HepG2 (cell line): ENCODE measurements around the gene MGAT5. TPM values are rescaled to one million over a fixed set of nuclear protein-coding genes. Genes with fewer than 3 reads are reported as not detected.

Source experiments
- ATAC-seq: fragments of 200-7000 bp; cut with Tn5 transposase; 3 replicates; pipeline ENCODE4 v1.9.1; 2020; ENCODE audit warnings: mild to moderate bottlenecking, moderate library complexity
- BruUV-seq: library from RNA; stranded (reverse); fragments of 400-500 nt; replicated peaks from 2 replicates; lab custom pipeline; 2021; lab: Mats Ljungman, UMichigan
- CTCF ChIA-PET: fragments of 300-600 bp; formaldehyde crosslinking; extraction: SDS; loops from one replicate; lab custom pipeline; 2021; ENCODE audit warnings: low total read pairs, inconsistent platforms, low intra/inter-chr PET ratio; lab: Yijun Ruan, JAX
- POLR2A ChIA-PET: fragments of 350-600 bp; sonication (Branson Sonifier 250); formaldehyde crosslinking; loops from one replicate; lab custom pipeline; 2020; ENCODE audit warnings: antibody characterized with exemption, inconsistent platforms; lab: Yijun Ruan, JAX
- DNase-seq: peaks from one replicate; pipeline ENCODE4 v3.0.0-alpha.2; 2015; ENCODE audit warnings: low spot score
- FAIRE-seq: peaks from 3 replicates; lab custom pipeline; 2011; peaks lifted over from hg19 to GRCh38; lab: Jason Lieb, UNC
- H2AFZ ChIP-seq: one replicate; pipeline ENCODE4 v1.6.1; 2011; ENCODE audit warnings: low read length, inconsistent platforms
- H3K27ac ChIP-seq: fragments of 300-600 bp; 3 replicates; pipeline ENCODE4 v1.8.0; 2011; ENCODE audit warnings: mixed run types, mild to moderate bottlenecking, mixed read lengths, low read length, inconsistent platforms; ENCODE audit not compliant: insufficient read depth; ENCODE audit errors: extremely low read length
- H3K27me3 ChIP-seq, 2 experiments: fragments of 200-600 bp in 1 of 2; 2 replicates in 1 of 2; 3 replicates in 1 of 2; pipeline versions ENCODE4 v1.6.0 to v1.8.0; 2011; ENCODE audit warnings: low read length in 2 of 2, mild to moderate bottlenecking in 2 of 2, moderate library complexity in 2 of 2, inconsistent platforms in 1 of 2; ENCODE audit not compliant: insufficient read depth in 2 of 2, control insufficient read depth in 1 of 2
- H3K36me3 ChIP-seq, 2 experiments: fragments of 200-600 bp in 1 of 2; replicated peaks in 1 of 2; 2 replicates in 1 of 2; 3 replicates in 1 of 2; pipeline versions ENCODE4 v1.5.1 to v1.8.0; 2011; ENCODE audit warnings: low read length in 2 of 2, inconsistent platforms in 1 of 2; ENCODE audit not compliant: insufficient read depth in 2 of 2, control insufficient read depth in 1 of 2
- H3K4me1 ChIP-seq: 2 replicates; pipeline ENCODE4 v1.5.1; 2012; ENCODE audit warnings: low read length, inconsistent platforms; ENCODE audit not compliant: insufficient read depth
- H3K4me2 ChIP-seq: 2 replicates; pipeline ENCODE4 v1.6.0; 2011; ENCODE audit warnings: low read depth, low read length, inconsistent platforms
- H3K4me3 ChIP-seq, 3 experiments: fragments of 200-600 bp in 1 of 3; sonication (generic), shearing (Covaris generic) in 1 of 3; replicated peaks in 1 of 3; 2 replicates each; pipeline ENCODE4 v1.5.1; 2011 to 2016; ENCODE audit warnings: low read length in 3 of 3, inconsistent platforms in 2 of 3, low read depth in 2 of 3, mild to moderate bottlenecking in 2 of 3, control low read depth in 1 of 3, mixed read lengths in 1 of 3; ENCODE audit not compliant: insufficient read depth in 1 of 3
- H3K79me2 ChIP-seq: one replicate; pipeline ENCODE4 v1.6.1; 2011; ENCODE audit warnings: low read length, inconsistent platforms; ENCODE audit not compliant: insufficient read depth
- H3K9ac ChIP-seq: 2 replicates; pipeline ENCODE4 v1.6.0; 2011; ENCODE audit warnings: mild to moderate bottlenecking, low read depth, low read length, inconsistent platforms; ENCODE audit not compliant: insufficient read depth
- H3K9me3 ChIP-seq: 2 replicates; pipeline ENCODE4 v1.5.1; 2012; ENCODE audit warnings: mild to moderate bottlenecking, low read length
- H4K20me1 ChIP-seq: 2 replicates; pipeline ENCODE4 v1.6.0; 2011; ENCODE audit warnings: inconsistent platforms, mild to moderate bottlenecking, low read length, moderate library complexity; ENCODE audit not compliant: insufficient read depth
- FLYWCH1 ChIP-seq: sonication (generic); formaldehyde crosslinking; IDR thresholded peaks from 2 replicates; pipeline ENCODE4 v1.8.1; 2023; ENCODE audit warnings: mild to moderate bottlenecking, missing genetic modification reagents
- GABPB1 ChIP-seq: IDR thresholded peaks from 2 replicates; pipeline ENCODE4 v1.6.1; 2016; ENCODE audit warnings: mild to moderate bottlenecking, missing genetic modification reagents, moderate library complexity, missing compliant biosample characterization
- MEF2D ChIP-seq: sonication (generic); formaldehyde crosslinking; IDR thresholded peaks from 2 replicates; pipeline ENCODE4 v1.5.1; 2020; ENCODE audit warnings: mild to moderate bottlenecking, missing genetic modification reagents
- RELA ChIP-seq: sonication (generic); formaldehyde crosslinking; IDR thresholded peaks from 2 replicates; pipeline ENCODE4 v1.4.0; 2020; ENCODE audit warnings: missing genetic modification reagents
- ZBTB33 ChIP-seq: sonication (generic); formaldehyde crosslinking; IDR thresholded peaks from 2 replicates; pipeline ENCODE4 v1.4.0; 2020; ENCODE audit warnings: missing genetic modification reagents
- ZNF121 ChIP-seq: sonication (generic); formaldehyde crosslinking; IDR thresholded peaks from 2 replicates; pipeline ENCODE4 v1.5.0; 2020; ENCODE audit warnings: mild to moderate bottlenecking, missing genetic modification reagents
- WGBS: methylation state at CpG from one replicate; pipeline ENCODE4 v1.1.6; 2017; ENCODE audit warnings: low lambda C conversion rate; 5-methylcytosine and 5-hydroxymethylcytosine counted together
- in situ Hi-C: cut with HindIII; loops from 2 replicates; pipeline ENCODE4 v1.10.0; 2017; ENCODE audit warnings: low pct_unique_long_range_greater_than_20kb; ENCODE audit not compliant: extremely low pct_ligation_motif_present
- intact Hi-C: fragments of 100-400 bp; cut with micrococcal nuclease; formaldehyde crosslinking; loops from one replicate; pipeline ENCODE4 v1.10.0; 2022; ENCODE audit not compliant: unreplicated experiment
- polyA plus RNA-seq, 8 experiments: library from polyadenylated mRNA; depleted of rRNA in 3 of 8; stranded (reverse) in 7 of 8; unstranded in 1 of 8; fragments of >200 nt; fragmentation: Illumina TruSeq in 4 of 8; extraction: Trizol in 4 of 8; gene quantifications; 2 replicates each; pipeline versions ENCODE4 v1.2.1 to v1.2.3, GENCODE V29; 2011 to 2016; ENCODE audit warnings: low read depth in 4 of 8, missing spikeins in 1 of 8, mixed read lengths in 1 of 8; ENCODE audit not compliant: insufficient read depth in 1 of 8
- total RNA-seq, 5 experiments: library from RNA; depleted of rRNA; stranded (reverse); fragments of >200 nt; fragmentation: Illumina TruSeq; extraction: Trizol; gene quantifications; 2 replicates each; pipeline ENCODE4 v1.2.3, GENCODE V29; 2016; ENCODE audit warnings: low read depth in 1 of 5
- TF ChIP-seq, protein P1 (sequence below): sonication (generic); formaldehyde crosslinking; IDR thresholded peaks from 2 replicates; pipeline ENCODE4 v1.5.0; 2020; ENCODE audit warnings: mild to moderate bottlenecking, missing genetic modification reagents

Gene MGAT5
- total and polyA plus RNA-seq, 2 of the 13 experiments (the other 11 are each of a cell fraction or from before 2014, with no cell fraction given): 33.1 to 60.2 TPM

DNA sequence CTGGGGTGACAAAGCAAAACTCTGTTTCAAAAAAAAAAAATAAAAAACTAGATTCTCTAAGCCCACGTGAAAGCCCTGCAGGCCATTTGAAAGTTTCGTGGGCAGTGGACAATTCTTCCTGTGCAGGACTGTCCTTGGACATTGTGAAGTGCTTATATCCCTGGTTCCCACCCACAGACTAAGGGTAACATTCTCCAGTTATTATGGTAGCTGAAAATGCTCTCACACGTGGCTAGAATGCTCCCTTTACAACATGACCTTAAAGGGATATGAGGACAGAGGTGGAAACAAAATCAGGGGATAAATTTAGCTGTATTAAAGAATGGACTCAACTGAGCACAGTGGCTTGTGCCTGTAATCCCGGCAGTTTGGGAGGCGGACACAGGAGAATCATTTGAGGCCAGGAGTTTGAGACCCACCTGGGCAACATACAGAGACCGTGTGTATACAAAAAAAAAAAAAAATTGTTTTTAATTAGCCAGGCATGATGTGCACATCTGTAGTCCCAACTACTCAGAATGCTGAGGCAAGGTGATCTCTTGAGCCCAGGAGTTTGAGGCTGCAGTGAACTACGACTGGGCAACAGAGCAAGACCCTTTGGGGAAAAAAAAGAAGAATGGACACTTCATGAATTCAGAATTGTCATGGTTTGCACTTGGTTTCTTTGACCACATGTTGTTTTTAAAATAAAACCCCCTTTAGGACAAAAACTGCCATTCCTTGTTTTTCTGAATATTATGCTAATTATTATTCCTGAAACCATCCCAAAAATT, 167.9 kb downstream of the MGAT5 start:
- BruUV-seq: no TSS peak
- ChIA-PET POLR2A (interaction anchor here (2.1 to 5.2 kb wide), 2 partner anchors 10 kb away, joined by 13 to 22 read pairs; no protein-coding TSS in a partner anchor), CTCF (no interaction called here)
- no peak overlapping the region for H2AFZ ChIP-seq
- intact Hi-C loops (no loop called here), in situ Hi-C loops (no loop called here)
- H3K36me3 ChIP-seq: peaks cover 32 to 91% of the 10 kb centered on the region in 2 experiments
- no peaks in the 10 kb centered on the region for H3K27me3 ChIP-seq
- H3K9me3 ChIP-seq: no peaks in the 10 kb centered on the region
- WGBS: 74% methylated on average over 7 of the region's 7 CpGs
- H4K20me1 ChIP-seq: peaks cover 24% of the 10 kb centered on the region
- H3K4me2 ChIP-seq: no peak overlapping the region
- FAIRE-seq (no peak), ATAC-seq (peak; percentile 28; the same call in 2 of the 3 replicates), DNase-seq (no peak)
- H3K4me1 ChIP-seq: peaks cover 50% of the 10 kb centered on the region
- no peak overlapping the region for H3K27ac ChIP-seq
- no peak overlapping the region for H3K4me3 ChIP-seq
- peaks cover 93% of the 10 kb centered on the region for H3K79me2 ChIP-seq
- H3K9ac ChIP-seq: no peak overlapping the region
- TF ChIP-seq RELA (no peak), ZNF121 (CRISPR knock-in tag) (peak; percentile 94), MEF2D (0 out of 2 replicates have a peak, but pooled peaks have one; percentile 30), GABPB1 (CRISPR knock-in tag) (no peak), FLYWCH1 (CRISPR knock-in tag) (no peak), ZBTB33 (CRISPR knock-in tag) (no peak)
- TF ChIP-seq, protein P1, sequence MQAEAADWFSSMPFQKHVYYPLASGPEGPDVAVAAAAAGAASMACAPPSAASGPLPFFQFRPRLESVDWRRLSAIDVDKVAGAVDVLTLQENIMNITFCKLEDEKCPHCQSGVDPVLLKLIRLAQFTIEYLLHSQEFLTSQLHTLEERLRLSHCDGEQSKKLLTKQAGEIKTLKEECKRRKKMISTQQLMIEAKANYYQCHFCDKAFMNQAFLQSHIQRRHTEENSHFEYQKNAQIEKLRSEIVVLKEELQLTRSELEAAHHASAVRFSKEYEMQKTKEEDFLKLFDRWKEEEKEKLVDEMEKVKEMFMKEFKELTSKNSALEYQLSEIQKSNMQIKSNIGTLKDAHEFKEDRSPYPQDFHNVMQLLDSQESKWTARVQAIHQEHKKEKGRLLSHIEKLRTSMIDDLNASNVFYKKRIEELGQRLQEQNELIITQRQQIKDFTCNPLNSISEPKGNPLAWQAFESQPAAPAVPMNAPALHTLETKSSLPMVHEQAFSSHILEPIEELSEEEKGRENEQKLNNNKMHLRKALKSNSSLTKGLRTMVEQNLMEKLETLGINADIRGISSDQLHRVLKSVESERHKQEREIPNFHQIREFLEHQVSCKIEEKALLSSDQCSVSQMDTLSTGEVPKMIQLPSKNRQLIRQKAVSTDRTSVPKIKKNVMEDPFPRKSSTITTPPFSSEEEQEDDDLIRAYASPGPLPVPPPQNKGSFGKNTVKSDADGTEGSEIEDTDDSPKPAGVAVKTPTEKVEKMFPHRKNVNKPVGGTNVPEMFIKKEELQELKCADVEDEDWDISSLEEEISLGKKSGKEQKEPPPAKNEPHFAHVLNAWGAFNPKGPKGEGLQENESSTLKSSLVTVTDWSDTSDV (CRISPR knock-in tag): no peak
